Measurements from ENCODE around the gene COL5A3. TPM values are rescaled to one million over a fixed set of nuclear protein-coding genes. Genes with fewer than 3 reads are reported as not detected.

The COL5A3 gene
- total and polyA plus RNA-seq, 2 of the 13 experiments (the other 11 are each of a cell fraction or from before 2014, with no cell fraction given) = 0.02 TPM; not detected in 1

GRCh38 chr19:10027158-10027997, 17.1 kb upstream of the COL5A3 start (continued):
- TF ChIP-seq ZNF574 (CRISPR knock-in tag; IDR thresholded peaks at IDR 0.05) (peak; percentile 80), MXI1 (IDR thresholded peaks at IDR 0.05; ENCODE audit: borderline replicate concordance, low read depth, low read length) (peak; percentile 94), ZNF562 (CRISPR knock-in tag; IDR thresholded peaks at IDR 0.05; ENCODE audit: borderline replicate concordance) (no peak), IKZF5 (CRISPR knock-in tag; IDR thresholded peaks at IDR 0.05) (peak; percentile 87; the same call in 1 of the 2 replicates), NR2C2 (CRISPR knock-in tag; IDR thresholded peaks at IDR 0.05; ENCODE audit: borderline replicate concordance) (peak; percentile 46; the same call in 1 of the 2 replicates), SP1 (IDR thresholded peaks at IDR 0.05) (no peak), SP1 (CRISPR knock-in tag; IDR thresholded peaks at IDR 0.05) (peak; percentile 72), RFX1 (IDR thresholded peaks at IDR 0.05) (no peak), ATF6 (CRISPR knock-in tag; conservative IDR thresholded peaks at IDR 0.05) (no peak), ZNF407 (CRISPR knock-in tag; IDR thresholded peaks at IDR 0.05; ENCODE audit: not compliant biosample characterization) (no peak), RAD51 (IDR thresholded peaks at IDR 0.05; ENCODE audit: borderline replicate concordance) (no peak), GABPB1 (CRISPR knock-in tag; IDR thresholded peaks at IDR 0.05) (peak; percentile 85)
